Measurements from ENCODE around the gene ATMIN.

ATMIN gene

DNA sequence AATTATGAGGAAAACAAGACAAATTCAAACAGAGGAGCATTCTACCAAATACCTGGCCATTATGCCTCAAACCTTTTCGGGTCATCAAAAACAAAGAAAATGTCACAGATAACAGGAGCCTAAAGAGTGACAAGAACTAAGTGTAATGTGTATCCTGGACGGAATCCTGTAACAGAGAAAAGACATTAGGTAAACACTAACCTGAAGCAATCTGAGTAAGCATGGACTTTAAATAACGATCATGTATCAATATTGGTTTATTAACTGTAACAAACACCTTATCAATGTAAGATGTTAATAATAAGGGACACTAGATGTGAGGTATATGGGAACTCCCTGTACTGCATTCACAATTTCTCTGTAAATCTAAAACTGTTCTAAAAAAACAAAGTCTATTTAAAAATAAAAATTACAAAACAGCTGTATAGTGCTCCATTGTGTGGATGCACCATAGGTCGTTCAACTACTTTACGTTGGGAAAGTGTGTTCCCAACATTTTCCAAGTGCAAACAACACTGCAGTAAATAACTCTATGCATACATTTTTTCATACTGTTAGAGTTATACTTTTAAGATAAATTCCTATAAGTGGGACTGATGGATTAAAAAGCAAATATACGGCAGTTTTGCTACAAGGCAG is 43.7 kb upstream of the ATMIN start:
- TF ChIP-seq, protein P1, sequence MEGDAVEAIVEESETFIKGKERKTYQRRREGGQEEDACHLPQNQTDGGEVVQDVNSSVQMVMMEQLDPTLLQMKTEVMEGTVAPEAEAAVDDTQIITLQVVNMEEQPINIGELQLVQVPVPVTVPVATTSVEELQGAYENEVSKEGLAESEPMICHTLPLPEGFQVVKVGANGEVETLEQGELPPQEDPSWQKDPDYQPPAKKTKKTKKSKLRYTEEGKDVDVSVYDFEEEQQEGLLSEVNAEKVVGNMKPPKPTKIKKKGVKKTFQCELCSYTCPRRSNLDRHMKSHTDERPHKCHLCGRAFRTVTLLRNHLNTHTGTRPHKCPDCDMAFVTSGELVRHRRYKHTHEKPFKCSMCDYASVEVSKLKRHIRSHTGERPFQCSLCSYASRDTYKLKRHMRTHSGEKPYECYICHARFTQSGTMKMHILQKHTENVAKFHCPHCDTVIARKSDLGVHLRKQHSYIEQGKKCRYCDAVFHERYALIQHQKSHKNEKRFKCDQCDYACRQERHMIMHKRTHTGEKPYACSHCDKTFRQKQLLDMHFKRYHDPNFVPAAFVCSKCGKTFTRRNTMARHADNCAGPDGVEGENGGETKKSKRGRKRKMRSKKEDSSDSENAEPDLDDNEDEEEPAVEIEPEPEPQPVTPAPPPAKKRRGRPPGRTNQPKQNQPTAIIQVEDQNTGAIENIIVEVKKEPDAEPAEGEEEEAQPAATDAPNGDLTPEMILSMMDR (IDR thresholded peaks at IDR 0.05; ENCODE audit: borderline replicate concordance, insufficient read depth, low read depth, low read length), result no peak
- H3K4me3 ChIP-seq (ENCODE audit: low read depth, low read length), result no peak overlapping the region

DNA sequence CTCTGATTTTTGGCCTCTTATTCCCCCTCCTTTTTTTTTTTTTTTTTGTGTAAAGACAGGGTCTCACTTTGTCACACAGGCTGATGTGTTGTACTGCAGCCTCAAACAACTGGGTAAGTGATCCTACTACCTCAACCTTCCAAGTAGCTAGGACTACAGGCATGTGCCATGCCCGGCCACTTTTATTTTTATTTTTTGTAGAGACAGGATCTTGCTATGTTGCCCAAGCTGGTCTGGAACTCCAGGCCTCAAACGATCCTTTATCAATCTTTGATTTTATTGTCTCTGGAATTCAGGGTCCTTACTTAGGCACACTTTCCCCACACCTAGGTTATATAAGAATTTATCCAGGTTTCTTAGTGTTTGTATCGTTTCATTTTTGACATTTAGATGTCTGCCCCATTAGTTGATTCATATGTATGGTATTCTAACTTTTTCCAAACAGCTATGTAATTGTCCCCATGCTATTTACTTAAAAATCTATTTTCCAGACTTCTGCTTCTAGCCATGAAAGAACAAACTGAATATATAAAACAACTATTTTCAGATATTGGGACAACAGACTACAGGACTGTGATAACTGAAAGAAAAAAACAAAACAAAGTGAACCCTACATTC is 42.9 kb upstream of the ATMIN start:
- H3K4me3 ChIP-seq (ENCODE audit: low read depth, low read length), result no peak overlapping the region

DNA sequence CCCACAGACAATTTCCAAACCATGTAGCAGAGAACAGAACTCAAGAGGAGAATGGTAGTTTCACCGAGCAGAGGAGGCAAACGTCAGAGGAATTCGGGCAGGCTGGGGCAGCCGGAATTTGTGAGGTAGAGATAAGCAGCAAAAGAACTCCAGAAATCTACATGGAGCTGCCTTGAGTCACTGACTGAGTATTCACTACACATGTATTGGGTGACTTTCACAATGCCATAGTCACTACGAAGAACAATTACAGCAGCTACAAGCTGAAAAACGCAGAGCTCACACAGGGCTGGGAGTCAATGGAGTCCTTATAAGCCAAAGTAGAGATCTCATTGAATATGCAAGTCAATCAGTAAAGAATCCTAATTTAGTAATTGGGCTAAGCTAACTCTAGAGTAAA is 42.3 kb upstream of the ATMIN start:
- no peak overlapping the region for H3K4me3 ChIP-seq (ENCODE audit: low read depth, low read length)
- TF ChIP-seq, protein P1 (IDR thresholded peaks at IDR 0.05; ENCODE audit: borderline replicate concordance, insufficient read depth, low read depth, low read length), result no peak

More for the DNA sequence above, 42.9 kb upstream of the ATMIN start:
- TF ChIP-seq, protein P1 (IDR thresholded peaks at IDR 0.05; ENCODE audit: borderline replicate concordance, insufficient read depth, low read depth, low read length), result no peak

DNA sequence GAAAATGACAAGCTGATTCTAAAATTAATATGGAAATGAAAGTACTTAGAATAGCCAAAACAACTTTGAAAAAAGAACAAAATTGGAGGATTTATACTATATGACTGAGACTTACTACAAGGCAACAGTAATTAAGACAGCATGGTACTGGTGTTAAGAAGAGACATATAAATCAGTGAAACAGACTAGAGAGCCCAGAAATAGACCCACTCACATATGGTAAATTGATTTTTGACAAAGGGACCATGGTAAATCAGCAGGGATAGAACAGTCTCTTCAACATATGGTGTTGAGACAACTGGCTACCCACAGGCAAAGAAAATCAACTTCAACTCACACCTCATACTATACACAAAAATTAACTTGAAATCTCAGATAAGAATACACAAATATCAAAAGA is 41.8 kb upstream of the ATMIN start:
- H3K4me3 ChIP-seq (ENCODE audit: low read depth, low read length), result no peak overlapping the region
- TF ChIP-seq, protein P1 (IDR thresholded peaks at IDR 0.05; ENCODE audit: borderline replicate concordance, insufficient read depth, low read depth, low read length), result no peak

DNA sequence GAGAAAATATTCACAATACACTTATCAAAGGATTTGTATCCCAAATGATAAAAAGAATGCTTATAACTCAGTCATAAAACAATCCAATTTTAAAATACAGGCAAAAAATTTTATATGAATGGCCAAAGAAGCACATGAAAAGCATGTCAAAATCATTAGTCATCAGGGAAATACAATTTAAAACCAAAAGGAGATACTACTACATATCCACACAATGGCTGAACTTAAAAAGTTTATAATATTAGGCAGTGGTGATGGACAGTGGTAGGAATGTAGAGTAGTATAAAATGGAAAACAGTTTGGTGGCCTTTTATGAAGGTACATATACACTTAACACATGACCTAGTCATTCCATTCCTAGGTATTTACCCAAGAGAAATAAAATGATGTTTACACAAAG is 41.2 kb upstream of the ATMIN start:
- no peak overlapping the region for H3K4me3 ChIP-seq (ENCODE audit: low read depth, low read length)
- TF ChIP-seq, protein P1 (IDR thresholded peaks at IDR 0.05; ENCODE audit: borderline replicate concordance, insufficient read depth, low read depth, low read length), result no peak

DNA sequence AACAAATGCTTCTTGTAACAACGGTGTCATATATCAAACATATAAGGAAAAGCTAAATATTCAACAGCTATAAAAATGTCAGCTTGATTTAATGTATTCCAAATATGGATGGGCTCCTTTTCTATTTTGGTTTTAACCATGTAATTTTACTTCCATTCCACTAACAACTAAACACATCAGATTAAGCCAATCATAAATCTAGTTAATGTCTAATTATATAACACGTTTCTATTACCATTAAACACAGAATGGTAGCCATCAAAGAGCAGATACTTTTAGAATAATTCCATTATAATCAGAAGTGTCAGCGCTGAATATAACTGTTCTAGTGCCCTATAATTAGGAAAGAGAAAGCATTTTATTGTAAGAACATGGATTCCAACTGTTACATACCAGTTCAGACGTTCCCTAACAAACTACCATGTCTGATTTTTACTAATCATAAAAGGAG is 38.9 kb upstream of the ATMIN start:
- TF ChIP-seq, protein P1 (IDR thresholded peaks at IDR 0.05; ENCODE audit: borderline replicate concordance, insufficient read depth, low read depth, low read length), result no peak
- no peak overlapping the region for H3K4me3 ChIP-seq (ENCODE audit: low read depth, low read length)
